ENCODE measurements around the gene FKBP15.
A peak's percentile ranks its signal among the peaks of the same experiment; 100 is the strongest.

The FKBP15 gene

GRCh38 chr9:113183956-113184488 lies 37.1 kb downstream of the FKBP15 start:
- DNase-seq (ENCODE audit: low read depth in 2 of 2), result no peak

DNA sequence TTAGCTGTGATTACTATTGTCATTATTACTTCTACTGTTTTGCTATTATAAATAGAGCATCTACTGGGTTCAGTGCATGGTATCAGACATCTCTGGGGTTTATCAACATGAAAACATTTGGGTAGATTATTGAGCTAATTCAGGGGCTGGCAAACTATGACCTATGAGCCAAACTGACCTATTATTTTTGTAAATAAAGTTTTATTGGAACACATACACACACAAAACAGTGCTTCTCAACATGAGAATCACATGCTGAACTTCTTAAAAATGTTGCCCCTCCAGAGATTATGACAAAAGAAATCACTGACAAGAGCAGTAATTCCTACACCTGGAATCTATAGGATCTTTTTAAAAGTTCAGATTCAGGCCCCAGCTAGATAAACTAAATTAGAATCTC lies 39.9 kb downstream of the FKBP15 start:
- DNase-seq (ENCODE audit: low read depth in 2 of 2), result no peak

DNA sequence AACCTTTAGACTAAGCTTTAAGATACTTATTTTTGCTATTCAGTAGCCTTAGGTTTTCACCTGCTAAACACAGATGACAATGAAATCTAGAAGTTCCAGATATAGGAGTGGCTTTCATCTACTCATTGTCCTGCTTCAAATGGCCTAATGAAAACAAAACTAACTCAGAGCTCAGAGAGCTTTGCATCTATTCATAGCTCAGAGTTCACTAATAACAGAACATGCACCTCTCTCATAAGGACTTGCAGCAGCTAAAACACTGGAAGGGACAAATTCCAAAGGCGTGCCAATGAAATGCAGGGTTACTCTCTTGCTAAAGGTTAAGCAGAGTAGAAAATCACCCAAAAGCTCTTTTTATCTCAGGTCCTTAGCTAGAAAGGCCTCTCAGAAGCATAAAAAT lies 41.2 kb downstream of the FKBP15 start:
- DNase-seq (ENCODE audit: low read depth in 2 of 2), result no peak

DNA sequence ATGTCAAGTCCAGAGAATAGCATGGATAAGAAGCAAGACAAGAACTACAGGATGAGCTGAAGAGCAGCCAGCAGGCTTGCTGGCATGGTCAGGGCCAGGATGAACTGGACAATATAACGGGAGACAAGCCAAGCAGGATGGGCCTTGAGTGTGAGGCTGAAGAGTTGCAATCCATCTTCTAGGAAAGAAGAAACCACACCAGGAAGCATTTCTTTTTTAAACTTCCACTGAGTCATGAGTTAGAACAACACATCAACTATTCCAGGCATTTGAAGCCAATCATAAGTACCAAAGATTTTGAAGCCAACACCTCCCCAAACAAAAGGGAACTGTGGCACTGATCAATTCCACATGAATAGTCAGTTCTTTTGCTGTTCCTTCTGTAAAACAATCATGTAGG lies 43.0 kb downstream of the FKBP15 start:
- DNase-seq (ENCODE audit: low read depth in 2 of 2), result no peak

DNA sequence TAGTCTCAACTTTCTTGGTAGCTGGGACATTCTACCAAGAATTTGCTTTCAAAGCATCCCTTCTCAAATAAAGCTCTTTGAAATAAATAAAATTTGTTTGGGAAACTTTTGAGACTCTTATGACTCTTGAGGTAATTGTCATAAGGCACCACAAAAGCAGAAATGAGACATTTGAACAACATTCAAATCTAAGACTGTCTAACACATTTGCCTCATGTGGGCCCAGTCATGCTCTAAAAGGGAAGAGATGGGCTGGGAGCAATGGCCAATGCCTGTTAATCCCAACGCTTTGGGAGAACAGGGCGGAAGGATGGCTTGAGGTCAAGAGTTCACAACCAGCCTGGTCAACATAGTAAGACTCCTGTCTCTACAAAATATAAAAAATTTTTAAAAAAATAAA lies 43.8 kb downstream of the FKBP15 start:
- DNase-seq (ENCODE audit: low read depth in 2 of 2), result no peak

- no peak for DNase-seq (ENCODE audit: low read depth in 2 of 2)
These were observed 44.3 kb downstream of the FKBP15 start for GRCh38 chr9:113176803-113177202.

DNA sequence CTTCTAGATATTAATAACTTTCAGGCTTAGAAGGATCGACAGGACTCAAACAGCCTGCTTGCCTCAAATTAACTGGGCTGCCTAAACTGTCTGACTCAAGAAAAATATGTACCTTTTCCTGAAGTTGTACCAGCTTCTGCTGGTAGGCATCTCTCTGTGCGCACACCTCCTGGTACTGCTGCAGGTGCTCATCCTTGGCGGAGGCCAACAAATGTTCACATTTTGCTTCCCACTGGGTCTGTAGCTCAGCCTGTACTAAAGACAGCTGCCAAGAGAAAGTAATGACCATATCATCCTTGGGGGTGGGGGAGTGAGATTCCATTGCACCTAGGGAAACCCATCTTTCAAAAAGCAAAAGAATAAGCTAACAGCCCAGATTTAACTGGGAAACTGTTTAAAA lies 47.7 kb downstream of the FKBP15 start:
- no peak for DNase-seq (ENCODE audit: low read depth in 2 of 2)

DNA sequence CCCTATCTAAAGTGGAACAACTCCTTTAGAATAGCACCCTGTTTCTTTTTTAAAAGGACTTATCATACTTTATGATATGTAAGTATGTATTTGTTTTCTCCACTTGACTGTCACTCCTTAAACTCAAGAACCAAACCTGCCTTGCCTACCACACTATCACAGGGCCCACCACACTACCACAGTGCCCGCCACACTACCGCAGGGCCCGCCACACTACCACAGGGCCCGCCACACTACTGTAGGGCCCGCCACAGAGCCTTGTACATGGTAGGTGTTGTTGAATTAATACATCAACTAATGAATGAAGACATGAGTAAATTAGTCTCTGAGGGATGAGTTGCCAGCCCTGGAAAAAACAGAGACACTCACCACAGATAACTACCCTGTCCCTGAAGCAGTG lies 52.3 kb downstream of the FKBP15 start:
- no peak for DNase-seq (ENCODE audit: low read depth in 2 of 2)

DNA sequence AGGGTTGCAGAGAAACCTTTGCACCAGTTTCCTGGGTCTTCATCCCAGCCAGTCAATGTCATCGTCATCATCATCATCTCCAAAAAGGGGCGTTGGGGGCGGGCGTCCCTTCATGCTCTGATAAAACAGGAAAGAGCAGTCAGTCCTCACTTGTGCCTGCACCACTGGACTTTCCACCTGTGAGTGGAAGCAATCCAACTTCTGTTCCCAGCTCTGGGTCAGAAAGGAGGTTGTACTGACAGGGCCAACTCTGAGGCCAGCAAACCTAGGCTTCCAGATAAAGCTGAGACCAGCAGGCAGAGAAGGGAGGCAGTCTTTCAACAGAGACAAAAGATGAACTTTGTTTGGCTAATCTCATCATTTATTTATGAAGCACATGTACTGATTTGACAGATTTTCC lies 55.0 kb downstream of the FKBP15 start:
- no peak for DNase-seq (ENCODE audit: low read depth in 2 of 2)

GRCh38 chr9:113164536-113165300 lies 56.4 kb downstream of the FKBP15 start:
- DNase-seq (ENCODE audit: low read depth in 2 of 2), result no peak

DNA sequence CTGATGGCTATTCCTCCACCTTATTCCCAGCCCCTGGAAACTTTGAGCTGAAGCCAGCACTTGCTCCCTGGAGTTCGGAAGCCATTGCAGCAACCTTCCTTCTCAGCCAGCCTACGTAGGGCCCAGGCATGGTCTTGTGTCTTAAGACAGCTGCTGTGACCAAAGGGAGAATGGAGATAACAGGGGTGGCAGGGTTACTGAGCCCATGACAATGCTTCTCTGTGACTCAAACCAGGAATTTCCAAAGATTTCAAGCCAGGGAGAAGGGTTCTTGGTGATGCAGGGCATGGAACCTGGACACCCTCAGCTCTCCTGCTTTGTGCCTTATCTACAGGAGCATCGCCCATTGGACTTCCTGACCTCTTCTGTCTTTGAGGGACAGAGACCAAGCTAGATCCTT lies 58.1 kb downstream of the FKBP15 start:
- DNase-seq (ENCODE audit: low read depth in 2 of 2), result no peak

GRCh38 chr9:113160571-113160970 lies 60.5 kb downstream of the FKBP15 start:
- DNase-seq (ENCODE audit: low read depth in 2 of 2), result no peak

- DNase-seq (ENCODE audit: low read depth in 2 of 2), result no peak
These were observed 62.6 kb downstream of the FKBP15 start for GRCh38 chr9:113158446-113158845.

DNA sequence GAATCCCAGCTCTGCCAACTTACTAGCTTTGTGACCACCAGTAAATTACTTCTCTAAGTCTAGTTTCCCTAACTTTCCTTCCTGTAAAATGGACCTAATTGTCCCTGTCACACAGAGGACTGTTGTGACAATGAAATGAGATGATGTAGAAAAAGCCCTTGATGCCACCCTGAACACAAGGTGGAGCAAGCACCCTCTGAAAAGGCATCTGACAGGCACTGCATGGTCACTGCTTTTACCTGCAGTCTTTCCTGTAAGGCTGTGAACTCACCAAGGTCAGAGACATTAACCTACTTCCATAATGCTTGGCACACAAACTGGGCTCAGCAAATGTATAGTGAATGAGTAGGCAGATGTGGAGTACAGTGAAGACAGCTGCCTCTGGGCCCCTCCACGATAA lies 64.2 kb downstream of the FKBP15 start:
- DNase-seq (ENCODE audit: low read depth in 2 of 2), result no peak

- DNase-seq (ENCODE audit: low read depth in 2 of 2), result peak; percentile 5 to 37
These were observed 65.0 kb downstream of the FKBP15 start for GRCh38 chr9:113155911-113156588.

- no peak for DNase-seq (ENCODE audit: low read depth in 2 of 2)
These were observed 66.1 kb downstream of the FKBP15 start for GRCh38 chr9:113154946-113155345.

DNA sequence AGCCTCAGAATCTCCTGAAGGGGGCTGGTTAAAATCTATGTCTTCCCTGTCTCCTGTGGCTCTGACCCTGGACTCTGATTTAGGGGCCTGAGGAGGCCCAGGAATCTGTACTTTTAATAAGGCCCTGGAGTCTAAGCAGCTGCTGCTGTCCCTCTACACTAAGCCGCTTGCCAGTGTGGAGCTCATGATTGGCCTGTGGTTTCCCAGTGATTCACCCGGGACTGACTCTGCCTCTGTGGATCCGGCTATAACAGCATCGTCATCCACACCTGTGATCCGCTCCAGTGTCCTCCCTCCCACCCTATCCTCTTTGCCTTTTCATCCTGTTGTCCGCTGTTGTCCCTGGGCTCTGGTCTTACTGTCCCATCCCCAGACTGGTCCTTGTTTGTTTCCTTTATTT lies 66.6 kb downstream of the FKBP15 start:
- DNase-seq (ENCODE audit: low read depth in 2 of 2), result no peak

GRCh38 chr9:113153599-113153998 lies 67.5 kb downstream of the FKBP15 start:
- no peak for DNase-seq (ENCODE audit: low read depth in 2 of 2)

DNA sequence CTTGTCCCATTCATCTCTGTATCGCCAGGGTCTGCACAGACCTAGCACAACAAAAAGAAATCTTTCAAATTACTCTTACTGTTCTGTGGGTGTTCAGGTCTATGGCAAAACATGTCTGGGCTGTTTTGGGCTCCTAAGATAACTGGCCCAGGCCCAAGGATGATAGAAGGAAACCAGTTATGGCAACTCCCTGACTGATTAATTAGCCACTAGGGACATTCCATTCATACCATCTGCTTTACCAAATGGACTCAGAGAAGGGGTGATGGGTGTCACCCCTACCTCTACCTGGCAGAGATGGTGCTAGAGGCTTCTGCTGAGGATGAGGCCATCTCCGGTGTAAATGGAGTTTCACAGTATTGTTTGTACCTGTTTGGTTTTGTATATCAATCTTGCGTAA lies 68.4 kb downstream of the FKBP15 start:
- DNase-seq (ENCODE audit: low read depth in 2 of 2), result no peak

GRCh38 chr9:113151696-113152630 lies 69.1 kb downstream of the FKBP15 start:
- no peak for DNase-seq (ENCODE audit: low read depth in 2 of 2)

DNA sequence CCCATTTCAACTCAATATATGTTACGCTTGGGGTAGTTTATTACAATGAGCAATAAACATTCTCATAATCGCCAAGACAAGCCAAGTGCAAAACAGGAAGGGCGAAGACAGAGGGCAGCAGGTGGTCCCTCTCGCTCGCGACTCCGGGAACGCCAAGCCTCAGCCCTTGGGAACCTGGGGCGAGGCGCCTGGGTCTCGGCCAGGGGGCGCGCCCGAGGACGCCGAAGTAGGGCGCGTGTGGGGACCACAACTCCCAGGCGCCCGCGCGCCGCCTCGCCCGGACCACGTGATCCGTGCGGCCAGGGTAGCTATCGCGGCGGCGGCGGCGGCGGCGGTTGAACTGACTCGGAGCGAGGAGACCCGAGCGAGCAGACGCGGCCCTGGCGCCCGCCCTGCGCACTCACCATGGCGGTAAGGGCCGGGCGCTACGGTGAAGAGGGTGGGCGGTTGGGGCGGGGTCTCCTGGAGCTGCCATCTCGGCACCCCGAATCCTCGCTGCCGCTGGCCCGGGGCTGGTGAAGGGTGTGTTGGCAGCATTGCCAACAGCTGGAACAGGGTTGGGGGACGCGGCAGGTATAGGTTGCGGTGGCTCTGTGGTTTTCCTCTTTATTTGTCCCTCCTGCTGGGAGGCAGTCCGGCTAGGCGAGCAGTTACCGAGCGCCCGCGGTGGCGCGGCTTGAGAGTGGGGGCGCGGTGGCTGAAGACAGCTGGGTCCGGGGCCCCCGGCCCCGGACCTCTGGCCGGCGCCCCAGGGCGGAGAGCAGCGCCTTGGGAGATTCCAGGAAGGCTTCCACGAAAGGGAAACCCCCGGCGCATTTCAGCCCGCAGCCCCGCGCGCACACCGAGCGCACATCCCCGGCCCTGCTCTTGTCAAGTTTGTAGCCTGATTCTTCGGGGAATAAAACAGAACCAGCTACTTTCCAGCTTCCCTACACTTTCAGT lies 70.1 kb downstream of the FKBP15 start, which contains the start of gene SLC31A2:
Gene SLC31A2 (plus strand): TSS at position 338 of the 942 bp plus-strand sequence. CDS start 68 bp downstream, at position 406.
- DNase-seq (ENCODE audit: low read depth in 2 of 2), result peak; percentile 70 to 71

All from stimulated activated CD8-positive, alpha-beta memory T cell treated with anti-CD3 and anti-CD28 coated beads, Interleukin-15, amount 100 ng/mL, for 4 hours (primary cell).